Measurements from ENCODE around the gene HIF1AN.
"Not testable (repeated sequence)": the region's sequence is repeated elsewhere in the genome, so short reads cannot be mapped to it uniquely, and the experiment has no call there.

HIF1AN gene

GRCh38 chr10:100566561-100566960 lies 30.8 kb downstream of the HIF1AN start:
- no peak for TF ChIP-seq CTCF (conservative IDR thresholded peaks at IDR 0.05)
- H3K27ac ChIP-seq: no peak overlapping the region

- TF ChIP-seq CTCF (conservative IDR thresholded peaks at IDR 0.05): no peak
- no peak overlapping the region for H3K27ac ChIP-seq
These were observed 31.5 kb downstream of the HIF1AN start for GRCh38 chr10:100567249-100567648.

- H3K27ac ChIP-seq: no peak overlapping the region
- no peak for TF ChIP-seq CTCF (conservative IDR thresholded peaks at IDR 0.05)
These were observed 32.1 kb downstream of the HIF1AN start for GRCh38 chr10:100567826-100568225.

GRCh38 chr10:100568912-100569311 lies 33.2 kb downstream of the HIF1AN start:
- no peak overlapping the region for H3K27ac ChIP-seq
- no peak for TF ChIP-seq CTCF (conservative IDR thresholded peaks at IDR 0.05)

- H3K27ac ChIP-seq: no peak overlapping the region
- TF ChIP-seq CTCF (conservative IDR thresholded peaks at IDR 0.05): no peak
These were observed 34.1 kb downstream of the HIF1AN start for GRCh38 chr10:100569687-100570481.

GRCh38 chr10:100570506-100570905 lies 34.8 kb downstream of the HIF1AN start:
- no peak overlapping the region for H3K27ac ChIP-seq
- TF ChIP-seq CTCF (conservative IDR thresholded peaks at IDR 0.05): no peak

GRCh38 chr10:100571084-100571856 lies 35.5 kb downstream of the HIF1AN start:
- H3K27ac ChIP-seq: no peak overlapping the region
- TF ChIP-seq CTCF (conservative IDR thresholded peaks at IDR 0.05): no peak

GRCh38 chr10:100575146-100575545 lies 39.4 kb downstream of the HIF1AN start:
- not testable (repeated sequence) for H3K27ac ChIP-seq

Data from VCaP (cell line).